VCaP (cell line): ENCODE measurements around the gene EXOC8.

ENCODE experiments used
- H3K27ac ChIP-seq: fragments of 450-650 bp; 2 replicates; pipeline ENCODE4 v1.5.1; 2017
- TF ChIP-seq, protein P1 (sequence below): fragments of 450-650 bp; conservative IDR thresholded peaks from 2 replicates; pipeline ENCODE4 v1.5.1; 2017; ENCODE audit warnings: mild to moderate bottlenecking, moderate library complexity

The EXOC8 gene

DNA sequence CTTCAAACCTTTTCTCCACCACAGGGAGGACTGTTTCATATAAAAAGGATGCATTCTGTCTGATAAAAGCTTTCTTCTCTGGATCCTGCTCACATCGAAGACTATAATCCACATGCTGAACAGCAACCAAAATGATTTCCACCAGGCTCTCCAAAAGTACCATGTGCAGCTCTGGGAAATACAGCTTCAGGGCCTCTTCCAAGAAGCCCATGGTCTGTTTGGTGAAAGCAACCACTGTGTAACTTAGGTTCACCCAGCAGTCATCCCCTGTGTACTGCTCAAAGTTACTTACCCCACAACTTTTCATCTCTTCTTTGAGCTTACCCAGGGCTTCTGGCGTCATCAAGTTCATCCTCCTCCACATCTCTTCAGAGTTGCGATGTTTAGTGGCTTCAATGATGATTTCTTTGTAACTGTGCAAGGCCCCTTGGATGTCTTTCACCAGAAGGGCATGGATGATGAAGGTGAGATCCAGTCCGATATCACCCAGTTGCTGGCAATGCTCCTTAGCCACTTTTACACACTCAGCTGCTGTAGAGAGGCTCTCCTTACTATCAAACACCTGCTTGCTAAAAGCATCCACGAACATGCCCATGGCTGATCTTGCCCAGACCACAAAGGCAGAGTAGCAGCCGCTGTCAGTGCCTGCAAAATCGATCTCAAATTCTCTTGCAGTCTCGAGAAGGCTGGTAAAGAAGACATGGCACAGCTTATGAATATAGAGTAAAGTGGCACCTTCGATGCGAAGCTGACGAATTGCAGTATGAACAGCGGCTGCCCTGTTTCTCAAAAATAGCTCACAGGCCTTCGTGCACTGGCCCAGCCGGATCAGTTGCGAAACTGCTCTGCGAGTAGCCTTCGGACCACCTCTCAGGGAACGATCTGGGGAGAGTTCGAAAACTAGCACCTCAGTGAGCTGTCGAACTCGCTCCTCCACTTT is 1.7 kb downstream of the EXOC8 start:
- H3K27ac ChIP-seq: no peak overlapping the region; the same call in 1 of the 2 replicates

DNA sequence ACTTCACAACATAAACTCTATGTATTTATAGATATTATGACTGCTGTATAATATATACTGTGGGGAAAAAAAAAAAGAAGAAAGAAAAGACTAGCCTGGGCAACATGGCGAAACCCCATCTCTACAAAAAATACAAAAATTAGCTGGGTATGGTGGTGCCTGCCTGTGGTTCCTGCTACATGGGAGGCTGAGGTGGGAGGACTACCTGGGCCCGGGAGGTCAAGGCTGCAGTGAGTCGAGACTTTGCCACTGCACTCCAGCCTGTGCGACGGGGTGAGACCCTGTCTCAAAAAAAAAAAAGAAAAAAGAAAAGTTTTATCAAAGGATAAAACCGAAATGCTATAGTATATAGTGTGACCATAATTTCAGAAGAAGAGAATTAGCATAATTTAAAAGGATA is 2.7 kb downstream of the EXOC8 start:
- H3K27ac ChIP-seq: no peak overlapping the region; the same call in 1 of the 2 replicates
- TF ChIP-seq, protein P1, sequence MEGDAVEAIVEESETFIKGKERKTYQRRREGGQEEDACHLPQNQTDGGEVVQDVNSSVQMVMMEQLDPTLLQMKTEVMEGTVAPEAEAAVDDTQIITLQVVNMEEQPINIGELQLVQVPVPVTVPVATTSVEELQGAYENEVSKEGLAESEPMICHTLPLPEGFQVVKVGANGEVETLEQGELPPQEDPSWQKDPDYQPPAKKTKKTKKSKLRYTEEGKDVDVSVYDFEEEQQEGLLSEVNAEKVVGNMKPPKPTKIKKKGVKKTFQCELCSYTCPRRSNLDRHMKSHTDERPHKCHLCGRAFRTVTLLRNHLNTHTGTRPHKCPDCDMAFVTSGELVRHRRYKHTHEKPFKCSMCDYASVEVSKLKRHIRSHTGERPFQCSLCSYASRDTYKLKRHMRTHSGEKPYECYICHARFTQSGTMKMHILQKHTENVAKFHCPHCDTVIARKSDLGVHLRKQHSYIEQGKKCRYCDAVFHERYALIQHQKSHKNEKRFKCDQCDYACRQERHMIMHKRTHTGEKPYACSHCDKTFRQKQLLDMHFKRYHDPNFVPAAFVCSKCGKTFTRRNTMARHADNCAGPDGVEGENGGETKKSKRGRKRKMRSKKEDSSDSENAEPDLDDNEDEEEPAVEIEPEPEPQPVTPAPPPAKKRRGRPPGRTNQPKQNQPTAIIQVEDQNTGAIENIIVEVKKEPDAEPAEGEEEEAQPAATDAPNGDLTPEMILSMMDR: no peak

More for the DNA sequence above, 1.7 kb downstream of the EXOC8 start:
- TF ChIP-seq, protein P1: no peak

DNA sequence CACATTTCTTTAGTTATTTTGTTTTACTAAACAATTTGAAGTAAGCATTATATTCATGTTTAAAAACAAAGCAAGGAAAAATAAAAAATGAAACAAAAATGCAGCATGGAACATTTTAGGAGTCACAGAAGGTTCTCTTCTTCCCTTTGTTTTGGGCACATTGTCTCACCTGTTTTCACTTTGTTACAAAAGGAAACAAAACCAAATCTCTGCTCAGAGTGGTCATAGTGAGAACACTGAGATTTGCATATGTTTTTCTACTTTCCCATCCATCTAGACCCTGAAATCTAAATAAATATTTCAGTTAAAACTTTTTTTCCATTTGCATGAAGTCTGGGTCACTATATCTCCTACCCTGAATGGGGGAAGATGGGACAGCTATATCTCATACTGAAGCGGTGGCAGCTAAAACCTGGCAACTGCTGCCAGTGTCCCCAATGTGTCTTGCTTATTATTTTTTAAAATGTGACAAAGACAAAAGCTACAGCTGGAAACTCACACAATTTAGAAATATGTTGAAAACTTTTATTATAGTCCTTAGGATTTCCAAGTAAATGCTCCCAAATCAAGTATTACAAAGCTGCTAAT is 3.5 kb downstream of the EXOC8 start:
- no peak overlapping the region for H3K27ac ChIP-seq
- TF ChIP-seq, protein P1: no peak

DNA sequence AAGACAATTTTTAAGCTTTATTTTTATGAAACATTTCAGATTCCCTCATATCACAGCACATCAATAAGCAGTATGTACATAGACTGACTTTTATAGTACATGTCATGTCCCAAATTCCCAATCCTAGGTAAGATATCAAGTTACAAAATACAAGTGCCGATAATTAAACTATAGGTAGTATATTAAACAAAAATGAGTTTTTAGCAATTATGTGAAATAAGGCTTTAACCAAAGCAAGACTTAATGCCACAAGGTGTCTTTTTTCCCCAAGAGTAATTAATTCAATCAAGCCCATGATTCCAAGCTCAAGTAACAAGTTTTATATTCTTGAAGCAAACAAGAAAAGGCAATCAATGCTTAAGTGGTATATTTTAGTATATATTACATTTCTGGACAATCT is 4.9 kb downstream of the EXOC8 start:
- H3K27ac ChIP-seq: no peak overlapping the region
- TF ChIP-seq, protein P1: no peak

DNA sequence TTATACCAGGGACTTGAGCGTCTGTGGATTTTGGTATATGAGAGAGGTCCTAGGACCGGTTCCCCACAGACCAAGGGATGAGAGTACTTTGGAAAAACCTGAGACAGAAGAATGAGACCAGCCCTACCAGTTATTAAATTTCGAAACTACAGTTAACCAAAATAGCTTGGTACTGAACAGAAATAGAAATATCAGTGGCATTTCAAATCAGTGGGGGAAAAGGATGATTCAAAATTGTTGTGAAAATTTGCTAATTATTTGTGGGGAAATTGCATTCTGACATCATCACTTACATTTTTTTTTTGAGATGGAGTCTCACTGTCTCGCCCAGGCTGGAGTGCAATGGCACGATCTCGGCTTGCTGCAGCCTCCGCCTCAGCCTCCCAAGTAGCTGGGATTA is 8.2 kb downstream of the EXOC8 start:
- H3K27ac ChIP-seq: no peak overlapping the region
- TF ChIP-seq, protein P1: no peak

DNA sequence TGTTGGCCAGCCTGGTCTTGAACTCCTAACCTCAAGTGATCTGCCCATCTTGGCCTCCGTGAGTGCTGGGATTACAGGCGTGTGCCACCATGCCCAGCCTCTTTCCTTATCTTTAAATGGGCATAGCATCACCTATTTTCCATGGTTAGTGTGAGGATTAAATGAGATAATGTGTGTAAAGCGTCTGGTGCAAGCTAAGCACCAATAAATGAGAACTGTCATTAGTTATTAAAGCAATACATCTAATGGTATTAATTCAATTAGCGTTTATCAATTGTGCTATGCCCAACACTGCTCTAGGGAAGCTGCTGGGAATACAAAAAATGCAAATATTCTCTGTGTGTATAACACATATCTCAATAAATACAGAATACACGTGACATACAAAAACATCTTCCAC is 10.0 kb downstream of the EXOC8 start:
- H3K27ac ChIP-seq: peak overlapping the region; percentile 72
- TF ChIP-seq, protein P1: no peak

DNA sequence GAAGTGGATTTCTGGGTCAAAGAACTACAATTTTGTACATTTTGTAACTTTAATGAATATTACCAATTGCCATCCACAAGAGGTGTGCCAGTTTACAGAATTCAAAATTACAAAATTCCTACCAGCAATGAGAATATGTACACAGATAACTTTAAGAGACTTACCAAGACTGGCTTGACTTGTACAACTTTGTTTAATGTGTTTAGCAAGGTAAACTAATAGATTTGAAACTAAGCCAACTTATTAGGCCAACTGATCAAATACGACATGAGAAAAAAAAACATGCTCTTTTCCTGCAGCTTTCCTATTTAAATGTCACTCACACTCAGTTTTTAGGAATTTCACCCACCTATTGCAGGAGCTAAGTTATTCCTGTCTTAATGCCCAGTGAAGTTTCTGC is 11.4 kb downstream of the EXOC8 start:
- TF ChIP-seq, protein P1: no peak
- peak overlapping the region; percentile 72 for H3K27ac ChIP-seq
